Measurements from ENCODE around the gene VPS52. TPM values are rescaled to one million over a fixed set of nuclear protein-coding genes. Genes with fewer than 3 reads are reported as not detected.
"Not testable (repeated sequence)": the region's sequence is repeated elsewhere in the genome, so short reads cannot be mapped to it uniquely, and the experiment has no call there.

The VPS52 gene
- total RNA-seq, 1 donor from 2014 or later = 64.0 TPM

- intact Hi-C loops (cut with micrococcal nuclease) = loop anchor here (1.0 to 10.0 kb wide), 11 partner anchors 22 to 1316 kb away; partner anchors contain the start of genes ATF6B, CUTA, GPSM3 and NELFE
These were observed 584 bp downstream of the VPS52 start for GRCh38 chr6:33271117-33271467.

DNA sequence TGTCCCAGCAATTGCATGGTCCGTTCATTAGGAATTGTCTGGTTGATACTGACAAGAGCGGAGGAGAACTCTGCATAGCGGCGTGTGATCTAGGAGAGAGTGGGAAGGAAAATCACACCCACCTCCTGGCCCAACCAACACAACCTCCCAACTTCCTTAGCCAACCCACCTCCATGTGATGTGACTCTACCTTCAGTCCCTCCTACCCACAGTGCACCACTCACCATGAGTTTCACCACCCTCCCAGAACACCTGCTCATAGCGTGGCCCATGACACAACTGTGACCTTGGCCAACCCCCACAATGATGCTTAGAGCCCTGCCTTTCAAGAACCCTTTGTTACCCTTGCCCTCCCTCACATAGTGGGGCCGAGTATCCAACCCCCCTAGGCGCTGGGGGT lies 7.7 kb downstream of the VPS52 start:
- intact Hi-C loops (cut with micrococcal nuclease) = no loop called here

DNA sequence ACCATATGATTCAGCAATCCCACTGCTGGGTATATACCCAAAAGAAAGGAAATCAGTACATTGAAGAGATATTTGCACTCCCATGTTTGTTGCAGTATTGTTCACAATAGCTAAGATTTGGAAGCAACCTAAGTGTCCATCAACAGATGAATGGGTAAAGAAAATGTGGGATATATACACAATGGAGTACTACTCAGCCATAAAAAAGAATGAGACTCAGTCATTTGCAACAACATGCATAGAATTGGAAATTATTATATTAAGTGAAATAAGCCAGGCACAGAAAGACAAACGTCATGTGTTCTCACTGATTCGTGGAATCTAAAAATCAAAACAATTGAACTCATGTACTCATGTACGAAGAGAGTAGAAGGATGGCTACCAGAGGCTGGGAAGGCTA lies 9.2 kb downstream of the VPS52 start:
- intact Hi-C loops (cut with micrococcal nuclease) = not testable (repeated sequence)

GRCh38 chr6:33259032-33259431 lies 12.6 kb downstream of the VPS52 start:
- intact Hi-C loops (cut with micrococcal nuclease) = no loop called here

DNA sequence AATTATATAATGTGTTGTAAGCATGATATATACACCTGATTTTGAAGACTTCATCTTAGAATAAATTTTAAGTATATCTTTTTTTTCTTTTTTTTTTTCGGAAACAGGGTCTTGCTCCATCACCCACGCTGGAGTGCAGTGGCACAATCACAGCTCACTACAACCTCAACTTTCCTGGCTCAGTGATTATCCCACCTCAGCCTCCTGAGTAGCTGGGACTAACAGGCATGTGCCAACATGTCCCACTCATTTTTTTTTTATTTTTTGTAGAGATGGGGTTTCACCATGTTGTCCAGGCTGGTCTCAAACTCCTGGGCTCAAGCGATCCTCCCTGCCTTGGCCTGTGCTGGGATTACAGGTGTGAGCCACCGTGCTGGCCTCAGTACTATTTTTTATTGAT lies 17.1 kb downstream of the VPS52 start:
- intact Hi-C loops (cut with micrococcal nuclease) = no loop called here

GRCh38 chr6:33252759-33253158 lies 18.9 kb downstream of the VPS52 start:
- intact Hi-C loops (cut with micrococcal nuclease) = no loop called here

- intact Hi-C loops (cut with micrococcal nuclease) = no loop called here
These were observed 20.2 kb downstream of the VPS52 start for GRCh38 chr6:33251395-33252012.

DNA sequence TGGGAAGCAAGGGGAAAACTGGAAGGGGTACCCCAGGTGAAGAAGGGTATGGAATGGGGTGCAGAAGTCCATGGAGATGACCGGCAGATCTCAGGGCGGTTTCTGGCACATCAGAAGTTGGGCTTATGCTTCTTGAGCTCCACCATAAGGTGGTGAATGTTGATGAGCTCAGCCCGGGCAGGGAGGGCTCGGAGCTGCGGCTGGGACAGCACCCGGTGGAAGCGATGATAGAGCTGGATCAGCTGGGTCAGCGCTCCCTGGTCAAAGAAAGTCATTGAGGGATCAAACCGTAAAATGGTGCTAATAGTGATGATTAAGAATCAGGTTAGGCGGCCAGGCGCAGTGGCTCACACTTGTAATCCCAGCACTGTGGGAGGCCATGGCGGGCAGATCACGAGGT lies 20.9 kb downstream of the VPS52 start:
- intact Hi-C loops (cut with micrococcal nuclease) = no loop called here

- intact Hi-C loops (cut with micrococcal nuclease) = loop anchor here (1.0 to 5.0 kb wide), 14 partner anchors 21 to 1120 kb away; partner anchors contain the start of genes B3GALT4, FKBPL, HLA-DMB and KIFC1
These were observed 21.7 kb downstream of the VPS52 start for GRCh38 chr6:33249732-33250630.

DNA sequence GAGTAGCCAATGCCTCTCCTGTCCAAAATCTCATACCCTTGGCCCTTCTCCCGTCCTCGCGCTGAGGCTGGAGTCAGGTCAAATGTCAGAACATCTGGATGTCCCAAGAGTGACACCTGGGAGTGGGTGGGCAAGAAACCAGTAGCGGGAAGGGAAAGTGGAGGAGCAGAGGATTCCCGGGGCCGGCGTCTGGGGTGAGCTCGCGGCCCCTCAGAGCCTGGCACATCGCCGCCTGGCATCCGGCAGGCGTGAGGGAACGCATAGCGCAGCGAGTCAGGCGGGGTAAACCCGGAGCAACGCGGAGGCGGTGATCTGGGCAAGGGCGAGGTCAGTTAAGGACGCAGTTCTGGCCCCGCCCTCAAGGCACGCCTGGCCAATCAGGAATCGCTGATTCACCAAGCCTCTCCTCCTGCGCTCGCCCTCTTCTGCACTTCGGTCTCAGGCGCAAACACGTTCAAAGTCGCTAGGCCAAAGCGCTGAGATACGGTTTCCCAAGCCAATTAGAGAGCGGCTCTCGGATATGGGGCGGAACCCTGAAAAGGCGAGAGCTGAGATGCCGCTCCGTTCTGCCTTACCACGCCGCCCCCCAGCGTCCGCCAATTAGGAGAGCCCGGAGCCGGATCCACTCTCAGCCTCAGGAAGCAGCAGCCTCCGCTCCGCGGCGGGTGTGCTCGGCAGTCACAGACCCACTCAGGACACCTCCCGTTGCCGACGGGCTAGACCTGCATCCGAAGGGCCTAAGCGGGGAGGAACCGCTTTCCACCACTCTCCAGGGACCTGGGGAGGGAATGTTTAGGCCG lies 22.5 kb downstream of the VPS52 start:
- intact Hi-C loops (cut with micrococcal nuclease) = loop anchor here (1.0 to 5.0 kb wide), 20 partner anchors 22 to 1119 kb away; partner anchors contain the start of genes B3GALT4, FKBPL, HLA-DMB and HLA-DPB1

- intact Hi-C loops (cut with micrococcal nuclease) = loop anchor here (1.0 to 5.0 kb wide), 11 partner anchors 44 to 404 kb away; partner anchors contain the start of genes HLA-DMB, HLA-DPB1, HSD17B8 and PSMB8
These were observed 23.1 kb downstream of the VPS52 start for GRCh38 chr6:33248643-33248931.

GRCh38 chr6:33247977-33248642 lies 23.6 kb downstream of the VPS52 start:
- intact Hi-C loops (cut with micrococcal nuclease) = loop anchor here (1.0 to 5.0 kb wide), 11 partner anchors 44 to 403 kb away; partner anchors contain the start of genes HLA-DMB, HLA-DPB1, HSD17B8 and PSMB8

- intact Hi-C loops (cut with micrococcal nuclease) = no loop called here
These were observed 28.2 kb downstream of the VPS52 start for GRCh38 chr6:33243476-33243875.

DNA sequence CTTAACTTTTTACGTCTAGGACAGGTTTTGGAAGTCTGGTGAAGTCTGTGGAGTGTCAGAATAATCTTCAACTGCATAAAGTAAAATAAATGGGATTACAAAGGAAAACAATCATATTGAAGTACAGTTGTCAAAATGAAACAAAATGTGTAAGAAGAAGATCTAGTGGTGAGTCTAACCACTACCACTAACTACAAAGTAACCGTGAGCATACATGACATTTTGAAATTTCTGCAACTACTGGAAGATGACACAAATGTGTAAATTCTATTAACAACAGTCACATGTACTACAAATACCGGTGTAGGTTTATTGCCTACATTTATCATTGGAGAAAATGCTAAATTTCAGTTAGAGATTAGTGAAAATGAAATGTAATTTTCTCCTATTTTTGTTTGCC lies 29.7 kb downstream of the VPS52 start:
- intact Hi-C loops (cut with micrococcal nuclease) = no loop called here

DNA sequence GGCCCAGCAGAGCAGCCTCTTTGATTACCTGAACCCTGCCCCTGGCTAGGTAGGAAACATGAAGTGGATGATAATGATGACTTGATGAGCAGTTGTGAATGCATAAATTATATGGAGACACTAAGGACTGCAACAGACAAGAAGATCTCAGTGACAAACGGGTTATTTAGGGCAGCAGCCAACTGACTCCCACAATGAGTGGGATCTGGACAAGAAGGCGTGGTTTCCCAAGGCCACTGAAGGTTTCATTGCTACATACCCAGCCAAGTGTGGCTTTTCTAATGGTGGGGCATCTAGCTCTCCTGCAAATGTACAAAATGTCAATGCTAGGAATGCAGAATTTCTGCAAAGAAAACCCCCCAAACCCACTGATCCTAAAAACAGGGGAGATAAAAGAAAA lies 33.9 kb downstream of the VPS52 start:
- intact Hi-C loops (cut with micrococcal nuclease) = no loop called here

GRCh38 chr6:33236852-33237251 lies 34.8 kb downstream of the VPS52 start:
- intact Hi-C loops (cut with micrococcal nuclease) = no loop called here

DNA sequence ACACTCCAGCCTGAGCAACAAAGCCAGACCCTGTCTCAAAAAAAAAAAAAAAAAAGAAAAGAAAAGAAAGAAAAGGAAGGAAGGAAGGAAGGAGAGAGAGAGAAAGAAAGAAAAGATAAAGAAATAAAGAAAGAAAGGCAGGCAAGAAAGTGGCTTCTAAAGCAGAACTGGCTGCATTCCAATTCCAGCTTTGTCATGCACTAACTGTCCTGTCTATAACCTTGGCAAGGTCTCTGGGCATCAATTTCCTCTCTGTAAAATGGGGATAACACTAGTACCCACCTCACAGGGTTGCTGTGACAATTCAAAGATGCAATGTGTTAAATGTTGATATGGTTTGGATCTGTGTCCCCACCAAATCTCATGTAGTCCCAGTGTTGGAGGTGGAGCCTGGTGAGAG lies 35.3 kb downstream of the VPS52 start:
- intact Hi-C loops (cut with micrococcal nuclease) = no loop called here

- intact Hi-C loops (cut with micrococcal nuclease) = no loop called here
These were observed 36.4 kb downstream of the VPS52 start for GRCh38 chr6:33235221-33235634.

GRCh38 chr6:33226503-33227120 lies 45.1 kb downstream of the VPS52 start:
- intact Hi-C loops (cut with micrococcal nuclease) = not testable (repeated sequence)

DNA sequence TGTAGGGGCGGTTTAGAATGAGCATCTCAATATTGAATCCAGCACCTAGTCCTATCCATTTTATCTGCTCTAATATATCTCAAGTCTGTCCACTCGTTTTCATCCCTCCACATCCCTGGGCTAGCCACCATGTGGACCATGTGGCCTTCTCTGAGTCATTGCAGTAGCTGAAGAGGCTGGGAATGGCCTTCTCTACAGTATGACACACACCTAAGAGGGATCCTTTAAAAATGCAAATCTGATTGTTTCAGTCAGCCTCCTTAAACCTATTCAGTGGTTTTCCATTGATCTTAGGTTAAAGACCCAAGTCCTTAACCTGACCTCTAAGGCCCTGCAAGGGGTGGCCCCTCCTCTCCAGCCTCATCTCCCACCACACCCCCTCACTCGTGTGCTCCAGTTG lies 54.0 kb downstream of the VPS52 start:
- intact Hi-C loops (cut with micrococcal nuclease) = no loop called here

DNA sequence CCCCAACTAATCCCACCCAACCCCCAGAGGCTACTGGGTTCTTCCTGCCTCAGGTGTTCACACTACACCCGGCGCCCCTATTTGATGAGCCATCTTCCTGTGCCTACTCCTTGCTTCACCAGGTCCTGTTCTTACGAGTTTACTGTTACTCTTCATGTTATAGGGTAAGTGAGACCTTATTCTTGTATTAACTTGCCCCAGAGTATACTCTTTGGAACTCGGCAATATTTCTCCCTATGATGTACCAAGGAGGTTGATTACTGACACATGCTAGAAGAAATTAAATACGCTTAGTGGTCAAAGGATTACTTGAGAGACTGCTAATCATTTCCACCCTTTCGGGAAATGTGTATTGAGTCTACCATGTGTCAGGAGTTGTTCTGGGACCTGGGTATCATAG lies 54.4 kb downstream of the VPS52 start:
- intact Hi-C loops (cut with micrococcal nuclease) = no loop called here
